ENCODE data around the gene IL1R1.

GRCh38 chr2:102112271-102112670, 30.3 kb upstream of the IL1R1 start:
- TF ChIP-seq CTCF (IDR thresholded peaks at IDR 0.05) (no peak), POLR2A (IDR thresholded peaks at IDR 0.05) (no peak)

Measured in stomach (tissue), 4 donors.